GM12878 (cell line): ENCODE results near the gene DIPK1A.

ENCODE experiments used
- ATF7 ChIP-seq: fragments of 450-650 bp; IDR thresholded peaks from 2 replicates; pipeline ENCODE4 v1.6.1; 2016; ENCODE audit warnings: low read depth, mild to moderate bottlenecking
- CEBPB ChIP-seq, 2 experiments: fragments of 150-350 bp in 1 of 2; IDR thresholded peaks; 2 replicates each; pipeline ENCODE4 v1.6.1; 2012 to 2014; ENCODE audit warnings: low read depth in 2 of 2, low read length in 2 of 2, borderline replicate concordance in 1 of 2, inconsistent platforms in 1 of 2
- CHD2 ChIP-seq: IDR thresholded peaks from 2 replicates; pipeline ENCODE4 v1.6.1; 2011; ENCODE audit warnings: low read depth, low read length, improper control_type of control experiment, borderline replicate concordance
- CREB1 ChIP-seq: IDR thresholded peaks from 2 replicates; pipeline ENCODE4 v1.6.1; 2012; ENCODE audit warnings: low read depth, mild to moderate bottlenecking, inconsistent platforms
- CTCF ChIP-seq, 3 experiments: IDR thresholded peaks in 2 of 3; conservative IDR thresholded peaks in 1 of 3; 2 replicates each; pipeline ENCODE4 v1.5.1; 2011; ENCODE audit warnings: low read depth in 3 of 3, low read length in 3 of 3, mild to moderate bottlenecking in 3 of 3, control low read depth in 2 of 3, moderate library complexity in 2 of 3, inconsistent platforms in 1 of 3, mixed read lengths in 1 of 3; ENCODE audit not compliant: control insufficient read depth in 2 of 3, insufficient read depth in 1 of 3; ENCODE audit errors: extremely low read depth in 1 of 3
- DPF2 ChIP-seq: fragments of 450-650 bp; IDR thresholded peaks from 2 replicates; pipeline ENCODE4 v1.6.1; 2017; ENCODE audit warnings: mild to moderate bottlenecking
- EGR1 ChIP-seq, 2 experiments: IDR thresholded peaks; 1 replicate in 1 of 2; 2 replicates in 1 of 2; pipeline ENCODE4 v1.6.1; 2011 to 2012; ENCODE audit warnings: low read depth in 2 of 2, low read length in 2 of 2, borderline replicate concordance in 1 of 2, mild to moderate bottlenecking in 1 of 2, moderate library complexity in 1 of 2
- IKZF1 ChIP-seq: fragments of 450-650 bp; conservative IDR thresholded peaks from 2 replicates; pipeline ENCODE4 v1.6.1; 2017; ENCODE audit warnings: antibody characterized with exemption, mild to moderate bottlenecking
- JUND ChIP-seq: IDR thresholded peaks from 2 replicates; pipeline ENCODE4 v1.6.1; 2012; ENCODE audit warnings: low read depth, mild to moderate bottlenecking, low read length, improper control_type of control experiment, moderate library complexity
- MYC ChIP-seq: IDR thresholded peaks from 2 replicates; pipeline ENCODE4 v1.6.1; 2011; ENCODE audit warnings: mild to moderate bottlenecking, low read length, moderate library complexity, inconsistent platforms; ENCODE audit not compliant: insufficient read depth, insufficient replicate concordance, insufficient read length, severe bottlenecking
- POLR2A ChIP-seq: IDR thresholded peaks from 2 replicates; pipeline ENCODE4 v1.6.1; 2011; ENCODE audit warnings: low read depth, mild to moderate bottlenecking, low read length
- SKIL ChIP-seq: fragments of 450-650 bp; IDR thresholded peaks from 2 replicates; pipeline ENCODE4 v1.6.1; 2017; ENCODE audit warnings: mild to moderate bottlenecking, low read depth, inconsistent platforms; ENCODE audit not compliant: poor library complexity, severe bottlenecking
- TF ChIP-seq, protein P1 (sequence below): IDR thresholded peaks from 2 replicates; pipeline ENCODE4 v1.6.1; 2011; ENCODE audit warnings: low read depth, mild to moderate bottlenecking, low read length, moderate library complexity, borderline replicate concordance; ENCODE audit errors: extremely low read depth

DNA sequence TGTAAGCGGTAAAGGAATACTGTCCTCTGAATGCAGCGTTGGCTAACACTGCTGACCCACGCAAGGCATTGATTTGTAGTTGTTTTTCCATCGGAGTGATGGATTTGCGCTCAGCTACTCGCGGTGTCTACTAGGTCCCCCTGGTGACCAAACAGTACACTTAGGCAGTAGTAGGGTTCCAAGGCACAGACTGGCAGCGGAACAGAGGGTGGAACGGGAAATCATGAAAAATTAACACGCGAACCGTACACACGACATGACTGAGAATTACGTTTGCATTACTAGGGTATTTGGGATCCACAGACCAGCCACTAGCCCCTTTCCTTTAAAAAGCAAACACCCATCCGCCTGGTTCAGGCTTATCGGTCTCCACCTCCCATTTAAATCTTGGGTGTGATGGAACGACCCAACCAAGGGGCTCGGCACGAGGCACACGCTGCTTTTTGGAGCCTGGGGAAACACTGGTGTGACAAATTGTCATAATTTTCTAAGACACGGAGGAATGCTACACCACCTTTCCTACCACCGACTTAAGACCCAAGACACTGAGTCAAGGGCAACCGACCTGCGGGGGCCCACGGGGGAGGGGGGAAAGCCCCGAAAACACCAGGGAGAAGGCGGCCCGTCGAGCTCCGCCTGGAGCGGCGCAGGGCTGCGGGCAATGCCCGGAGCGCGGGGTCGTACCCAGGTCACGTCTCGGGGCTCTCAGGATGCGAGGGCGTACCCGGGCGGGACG, 699 bp downstream of the DIPK1A start:
- TF ChIP-seq CHD2 (no peak), CTCF (IDR thresholded peaks at IDR 0.05 in 2 of 3, conservative IDR thresholded peaks at IDR 0.05 in 1 of 3; ENCODE audit: control insufficient read depth in 2 of 3, extremely low read depth in 1 of 3, insufficient read depth in 1 of 3, low read depth in 3 of 3, low read length in 3 of 3) (peak; percentile 65 to 91 (median 79)), CREB1 (peak; percentile 54), EGR1 (IDR thresholded peaks at IDR 0.05; ENCODE audit: borderline replicate concordance in 1 of 2, low read depth in 2 of 2, low read length in 2 of 2) (no peak), POLR2A (no peak), CEBPB (IDR thresholded peaks at IDR 0.05; ENCODE audit: borderline replicate concordance in 1 of 2, low read depth in 2 of 2, low read length in 2 of 2) (no peak), DPF2 (peak; percentile 59), ATF7 (peak; percentile 93), MYC (no peak), IKZF1 (peak; percentile 57; the same call in 1 of the 2 replicates), JUND (peak; percentile 61; the same call in 1 of the 2 replicates), SKIL (peak; percentile 74)
- TF ChIP-seq, protein P1, sequence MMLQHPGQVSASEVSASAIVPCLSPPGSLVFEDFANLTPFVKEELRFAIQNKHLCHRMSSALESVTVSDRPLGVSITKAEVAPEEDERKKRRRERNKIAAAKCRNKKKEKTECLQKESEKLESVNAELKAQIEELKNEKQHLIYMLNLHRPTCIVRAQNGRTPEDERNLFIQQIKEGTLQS = no peak
